ENCODE results near the gene SFXN5.

The SFXN5 gene

GRCh38 chr2:72933646-72934151 lies 137.8 kb downstream of the SFXN5 start:
- no peak for DNase-seq (ENCODE audit: extremely low read depth, low read depth)
- no peak overlapping the region for H3K4me3 ChIP-seq (replicated peaks; ENCODE audit: low read depth, low read length)
- TF ChIP-seq, protein P1, sequence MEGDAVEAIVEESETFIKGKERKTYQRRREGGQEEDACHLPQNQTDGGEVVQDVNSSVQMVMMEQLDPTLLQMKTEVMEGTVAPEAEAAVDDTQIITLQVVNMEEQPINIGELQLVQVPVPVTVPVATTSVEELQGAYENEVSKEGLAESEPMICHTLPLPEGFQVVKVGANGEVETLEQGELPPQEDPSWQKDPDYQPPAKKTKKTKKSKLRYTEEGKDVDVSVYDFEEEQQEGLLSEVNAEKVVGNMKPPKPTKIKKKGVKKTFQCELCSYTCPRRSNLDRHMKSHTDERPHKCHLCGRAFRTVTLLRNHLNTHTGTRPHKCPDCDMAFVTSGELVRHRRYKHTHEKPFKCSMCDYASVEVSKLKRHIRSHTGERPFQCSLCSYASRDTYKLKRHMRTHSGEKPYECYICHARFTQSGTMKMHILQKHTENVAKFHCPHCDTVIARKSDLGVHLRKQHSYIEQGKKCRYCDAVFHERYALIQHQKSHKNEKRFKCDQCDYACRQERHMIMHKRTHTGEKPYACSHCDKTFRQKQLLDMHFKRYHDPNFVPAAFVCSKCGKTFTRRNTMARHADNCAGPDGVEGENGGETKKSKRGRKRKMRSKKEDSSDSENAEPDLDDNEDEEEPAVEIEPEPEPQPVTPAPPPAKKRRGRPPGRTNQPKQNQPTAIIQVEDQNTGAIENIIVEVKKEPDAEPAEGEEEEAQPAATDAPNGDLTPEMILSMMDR (IDR thresholded peaks at IDR 0.05; ENCODE audit: low read depth, low read length, missing control alignments) = no peak

- DNase-seq (ENCODE audit: extremely low read depth, low read depth) = no peak
- no peak overlapping the region for H3K4me3 ChIP-seq (replicated peaks; ENCODE audit: low read depth, low read length)
- TF ChIP-seq, protein P1 (IDR thresholded peaks at IDR 0.05; ENCODE audit: low read depth, low read length, missing control alignments) = no peak
Measured at GRCh38 chr2:72933207-72933606, 138.3 kb downstream of the SFXN5 start.

DNA sequence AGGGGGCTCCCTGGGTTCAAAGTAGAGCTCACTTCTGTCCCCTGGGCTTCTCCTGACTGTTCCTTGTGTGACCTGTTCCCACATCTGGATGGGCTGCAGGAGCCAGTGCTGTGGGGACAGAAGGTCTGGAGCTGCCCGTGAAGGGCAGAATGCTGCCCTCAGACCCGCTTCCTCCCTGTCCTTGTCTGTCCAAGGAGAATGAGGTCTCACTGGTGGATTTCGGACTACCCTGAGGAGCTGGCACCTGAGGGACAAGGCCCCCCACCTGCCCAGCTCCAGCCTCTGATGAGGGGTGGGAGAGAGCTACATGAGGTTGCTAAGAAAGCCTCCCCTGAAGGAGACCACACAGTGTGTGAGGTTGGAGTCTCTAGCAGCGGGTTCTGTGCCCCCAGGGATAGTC lies 138.7 kb downstream of the SFXN5 start:
- TF ChIP-seq, protein P1 (IDR thresholded peaks at IDR 0.05; ENCODE audit: low read depth, low read length, missing control alignments) = no peak
- H3K4me3 ChIP-seq (replicated peaks; ENCODE audit: low read depth, low read length) = no peak overlapping the region
- no peak for DNase-seq (ENCODE audit: extremely low read depth, low read depth)

- no peak overlapping the region for H3K4me3 ChIP-seq (replicated peaks; ENCODE audit: low read depth, low read length)
- TF ChIP-seq, protein P1 (IDR thresholded peaks at IDR 0.05; ENCODE audit: low read depth, low read length, missing control alignments) = no peak
- DNase-seq (ENCODE audit: extremely low read depth, low read depth) = no peak
Measured at GRCh38 chr2:72932045-72932740, 139.3 kb downstream of the SFXN5 start.

DNA sequence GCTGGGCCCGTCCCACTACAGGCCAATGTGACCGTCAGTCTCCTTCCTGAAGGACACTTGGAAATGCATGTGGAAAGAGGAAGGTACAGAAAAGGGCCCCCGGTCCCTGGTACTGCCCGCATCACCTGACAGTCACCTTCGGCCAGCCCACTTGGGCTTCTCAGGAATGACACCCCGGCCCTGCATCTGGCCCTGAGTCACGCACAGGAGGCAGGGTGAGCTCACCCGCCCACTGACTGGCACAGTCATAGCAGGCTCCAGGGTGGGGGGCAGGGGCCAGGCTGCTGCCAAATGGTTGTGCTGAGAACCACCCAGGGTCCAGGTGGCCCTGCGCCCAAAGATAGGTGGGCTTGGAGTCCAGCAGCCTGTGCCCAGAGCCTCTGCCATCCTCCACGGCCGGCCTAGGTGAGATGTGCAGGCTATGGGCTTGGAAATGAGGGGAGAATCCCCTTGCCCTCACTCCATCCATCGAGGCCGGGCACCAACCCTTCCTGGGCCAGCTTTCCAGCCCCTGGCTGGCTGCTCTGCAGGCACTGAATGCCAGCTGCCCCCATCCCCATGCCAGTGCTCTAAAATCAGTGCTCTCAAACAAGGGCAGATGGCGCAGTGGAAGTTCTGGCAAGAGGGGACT lies 140.1 kb downstream of the SFXN5 start:
- no peak for DNase-seq (ENCODE audit: extremely low read depth, low read depth)
- TF ChIP-seq, protein P1 (IDR thresholded peaks at IDR 0.05; ENCODE audit: low read depth, low read length, missing control alignments) = no peak
- H3K4me3 ChIP-seq (replicated peaks; ENCODE audit: low read depth, low read length) = no peak overlapping the region

GRCh38 chr2:72929010-72929409 lies 142.5 kb downstream of the SFXN5 start:
- H3K4me3 ChIP-seq (replicated peaks; ENCODE audit: low read depth, low read length) = no peak overlapping the region
- no peak for DNase-seq (ENCODE audit: extremely low read depth, low read depth)
- TF ChIP-seq, protein P1 (IDR thresholded peaks at IDR 0.05; ENCODE audit: low read depth, low read length, missing control alignments) = no peak

Data from HFF-Myc (cell line).